GM21360 (cell line): ENCODE measurements around the gene CCDC107.

Experiments used
- ATAC-seq: cut with Tn5 transposase; IDR thresholded peaks from one replicate; pipeline ENCODE4 v1.9.1; 2021; ENCODE audit warnings: mild to moderate bottlenecking, moderate library complexity; ENCODE audit not compliant: unreplicated experiment

The CCDC107 gene

DNA sequence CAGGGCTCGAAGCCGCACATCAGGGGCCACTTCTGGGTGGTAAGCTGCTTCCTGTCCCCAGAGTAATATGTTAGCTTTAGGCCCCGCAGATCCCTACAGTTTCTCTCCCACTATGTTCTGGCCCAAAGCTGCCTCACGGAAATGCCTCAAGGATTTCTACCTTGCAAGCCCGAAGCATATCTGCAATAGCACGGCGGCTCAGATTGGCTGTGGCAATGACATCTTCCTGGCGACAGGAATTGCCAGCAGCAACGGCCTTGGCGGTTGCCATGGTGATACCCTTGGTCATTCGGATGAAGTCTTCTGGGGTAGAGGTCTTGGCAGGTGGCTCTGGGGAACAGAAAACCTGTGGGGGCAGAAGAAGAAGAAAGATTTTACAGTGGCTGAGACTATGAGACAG, 41.9 kb downstream of the CCDC107 start:
- no peak for ATAC-seq

DNA sequence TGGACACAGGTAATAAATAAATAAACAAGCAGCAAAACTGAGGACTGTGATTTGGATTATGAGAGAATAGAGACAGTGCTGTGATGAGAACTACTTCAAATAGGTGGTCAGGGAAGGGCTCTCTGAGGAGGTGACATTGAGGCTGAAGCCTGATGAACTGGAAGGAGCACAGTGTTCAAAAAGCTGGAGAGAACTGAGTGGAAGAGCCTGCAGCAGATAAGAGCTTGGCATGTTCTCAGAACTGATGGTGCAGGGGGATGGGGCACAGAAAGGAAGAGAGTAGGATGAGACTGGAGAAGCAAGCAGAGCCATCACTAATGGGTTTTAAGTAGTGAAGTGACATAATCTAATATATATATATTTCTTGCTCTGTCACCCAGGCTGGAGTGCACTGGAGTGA, 42.9 kb downstream of the CCDC107 start:
- no peak for ATAC-seq

DNA sequence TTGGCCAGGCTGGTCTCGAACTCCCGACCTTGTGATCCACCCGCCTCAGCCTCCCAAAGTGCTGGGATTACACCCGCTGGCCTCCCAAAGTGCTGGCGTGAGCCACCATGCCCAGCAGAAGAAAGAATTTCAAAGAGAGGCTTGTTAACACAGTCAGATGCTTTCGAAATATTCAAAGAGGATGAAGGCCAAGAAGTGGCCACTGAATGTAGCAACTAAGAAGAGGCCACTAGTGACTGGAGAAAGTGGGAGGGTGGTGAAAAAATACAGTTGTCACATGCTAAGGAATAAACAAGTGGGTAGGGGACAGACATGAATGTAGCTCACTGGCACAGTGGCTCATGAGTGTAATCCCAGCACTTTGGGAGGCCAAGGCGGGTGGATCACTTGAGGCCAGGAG, 44.6 kb downstream of the CCDC107 start:
- no peak for ATAC-seq

GRCh38 chr9:35703906-35704672, 46.0 kb downstream of the CCDC107 start:
- no peak for ATAC-seq

- no peak for ATAC-seq
Measured at GRCh38 chr9:35705372-35705771, 47.3 kb downstream of the CCDC107 start.

- no peak for ATAC-seq
Measured at GRCh38 chr9:35705836-35706430, 47.8 kb downstream of the CCDC107 start.

DNA sequence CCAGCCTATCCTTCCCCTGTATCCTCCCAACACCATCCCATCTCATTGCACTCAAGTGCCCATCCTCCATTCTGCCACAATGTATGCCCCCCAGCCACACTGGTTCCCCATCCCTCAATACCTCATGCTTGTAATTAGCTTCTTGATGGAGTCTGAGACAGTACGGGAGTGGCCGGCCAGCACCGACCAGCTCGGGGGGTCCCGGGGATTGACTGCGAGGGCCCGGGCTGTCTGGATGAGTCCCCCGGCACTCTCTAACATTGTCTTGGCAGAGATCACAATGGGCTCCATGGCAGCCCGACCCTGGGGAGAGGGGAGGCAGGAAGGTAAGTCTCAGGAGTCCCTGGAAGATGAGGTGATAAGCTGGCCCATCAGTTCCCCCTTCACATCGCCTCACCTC, 48.9 kb downstream of the CCDC107 start:
- ATAC-seq = no peak

- no peak for ATAC-seq
Measured at GRCh38 chr9:35708146-35708545, 50.1 kb downstream of the CCDC107 start.

DNA sequence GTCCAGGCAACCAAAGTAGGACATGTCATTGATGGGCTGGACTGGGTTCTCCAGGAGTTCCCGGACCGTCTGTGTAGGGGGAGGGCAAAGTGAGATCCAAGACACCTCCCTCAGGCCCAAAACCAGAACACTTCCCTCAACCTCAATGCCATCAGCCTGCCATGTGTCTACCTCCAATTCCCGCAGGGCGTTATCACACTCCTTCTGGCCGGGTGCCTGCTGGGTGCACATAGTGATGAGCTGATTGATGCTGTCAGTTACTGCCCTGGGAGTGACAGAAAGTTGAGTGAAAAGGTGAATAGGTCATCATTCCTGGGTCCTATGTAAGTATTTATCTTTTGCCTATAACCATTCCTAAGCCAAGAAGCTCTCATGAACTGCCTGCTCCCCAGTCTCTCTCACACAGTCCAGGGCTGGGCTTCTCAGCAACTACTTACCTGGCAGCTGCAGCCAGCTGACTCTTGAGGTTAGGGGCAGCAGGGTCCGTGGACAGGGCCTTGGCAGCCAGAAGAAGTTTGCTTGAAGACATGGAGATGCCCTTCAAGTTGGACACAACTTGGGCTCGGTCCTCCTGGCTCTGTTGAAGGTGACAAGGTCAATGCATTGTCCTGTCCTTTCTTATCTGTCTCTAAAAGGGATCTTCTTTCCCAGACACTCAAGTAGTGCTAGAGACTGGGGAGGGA, 52.9 kb downstream of the CCDC107 start:
- no peak for ATAC-seq
